Measurements from ENCODE around the gene ENOX1.

GRCh38 chr13:43664700-43665191 is 122.0 kb downstream of the ENOX1 start:
- TF ChIP-seq, protein P1, sequence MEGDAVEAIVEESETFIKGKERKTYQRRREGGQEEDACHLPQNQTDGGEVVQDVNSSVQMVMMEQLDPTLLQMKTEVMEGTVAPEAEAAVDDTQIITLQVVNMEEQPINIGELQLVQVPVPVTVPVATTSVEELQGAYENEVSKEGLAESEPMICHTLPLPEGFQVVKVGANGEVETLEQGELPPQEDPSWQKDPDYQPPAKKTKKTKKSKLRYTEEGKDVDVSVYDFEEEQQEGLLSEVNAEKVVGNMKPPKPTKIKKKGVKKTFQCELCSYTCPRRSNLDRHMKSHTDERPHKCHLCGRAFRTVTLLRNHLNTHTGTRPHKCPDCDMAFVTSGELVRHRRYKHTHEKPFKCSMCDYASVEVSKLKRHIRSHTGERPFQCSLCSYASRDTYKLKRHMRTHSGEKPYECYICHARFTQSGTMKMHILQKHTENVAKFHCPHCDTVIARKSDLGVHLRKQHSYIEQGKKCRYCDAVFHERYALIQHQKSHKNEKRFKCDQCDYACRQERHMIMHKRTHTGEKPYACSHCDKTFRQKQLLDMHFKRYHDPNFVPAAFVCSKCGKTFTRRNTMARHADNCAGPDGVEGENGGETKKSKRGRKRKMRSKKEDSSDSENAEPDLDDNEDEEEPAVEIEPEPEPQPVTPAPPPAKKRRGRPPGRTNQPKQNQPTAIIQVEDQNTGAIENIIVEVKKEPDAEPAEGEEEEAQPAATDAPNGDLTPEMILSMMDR (IDR thresholded peaks at IDR 0.05): no peak
- no peak for TF ChIP-seq POLR2A (IDR thresholded peaks at IDR 0.05)

Measured in testis (tissue), 2 donors.